ENCODE measurements around the gene SH3BP2. TPM values are rescaled to one million over a fixed set of nuclear protein-coding genes. Genes with fewer than 3 reads are reported as not detected.

SH3BP2 gene
- total RNA-seq, 1 donor, result 23.3 TPM

GRCh38 chr4:2823301-2823670 lies 30.4 kb downstream of the SH3BP2 start:
- H3K4me3 ChIP-seq (ENCODE audit: low read depth, low read length), result no peak overlapping the region
- TF ChIP-seq, protein P1, sequence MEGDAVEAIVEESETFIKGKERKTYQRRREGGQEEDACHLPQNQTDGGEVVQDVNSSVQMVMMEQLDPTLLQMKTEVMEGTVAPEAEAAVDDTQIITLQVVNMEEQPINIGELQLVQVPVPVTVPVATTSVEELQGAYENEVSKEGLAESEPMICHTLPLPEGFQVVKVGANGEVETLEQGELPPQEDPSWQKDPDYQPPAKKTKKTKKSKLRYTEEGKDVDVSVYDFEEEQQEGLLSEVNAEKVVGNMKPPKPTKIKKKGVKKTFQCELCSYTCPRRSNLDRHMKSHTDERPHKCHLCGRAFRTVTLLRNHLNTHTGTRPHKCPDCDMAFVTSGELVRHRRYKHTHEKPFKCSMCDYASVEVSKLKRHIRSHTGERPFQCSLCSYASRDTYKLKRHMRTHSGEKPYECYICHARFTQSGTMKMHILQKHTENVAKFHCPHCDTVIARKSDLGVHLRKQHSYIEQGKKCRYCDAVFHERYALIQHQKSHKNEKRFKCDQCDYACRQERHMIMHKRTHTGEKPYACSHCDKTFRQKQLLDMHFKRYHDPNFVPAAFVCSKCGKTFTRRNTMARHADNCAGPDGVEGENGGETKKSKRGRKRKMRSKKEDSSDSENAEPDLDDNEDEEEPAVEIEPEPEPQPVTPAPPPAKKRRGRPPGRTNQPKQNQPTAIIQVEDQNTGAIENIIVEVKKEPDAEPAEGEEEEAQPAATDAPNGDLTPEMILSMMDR (IDR thresholded peaks at IDR 0.05; ENCODE audit: insufficient read depth, low read depth, low read length), result no peak
- no peak for DNase-seq (ENCODE audit: low read depth)

DNA sequence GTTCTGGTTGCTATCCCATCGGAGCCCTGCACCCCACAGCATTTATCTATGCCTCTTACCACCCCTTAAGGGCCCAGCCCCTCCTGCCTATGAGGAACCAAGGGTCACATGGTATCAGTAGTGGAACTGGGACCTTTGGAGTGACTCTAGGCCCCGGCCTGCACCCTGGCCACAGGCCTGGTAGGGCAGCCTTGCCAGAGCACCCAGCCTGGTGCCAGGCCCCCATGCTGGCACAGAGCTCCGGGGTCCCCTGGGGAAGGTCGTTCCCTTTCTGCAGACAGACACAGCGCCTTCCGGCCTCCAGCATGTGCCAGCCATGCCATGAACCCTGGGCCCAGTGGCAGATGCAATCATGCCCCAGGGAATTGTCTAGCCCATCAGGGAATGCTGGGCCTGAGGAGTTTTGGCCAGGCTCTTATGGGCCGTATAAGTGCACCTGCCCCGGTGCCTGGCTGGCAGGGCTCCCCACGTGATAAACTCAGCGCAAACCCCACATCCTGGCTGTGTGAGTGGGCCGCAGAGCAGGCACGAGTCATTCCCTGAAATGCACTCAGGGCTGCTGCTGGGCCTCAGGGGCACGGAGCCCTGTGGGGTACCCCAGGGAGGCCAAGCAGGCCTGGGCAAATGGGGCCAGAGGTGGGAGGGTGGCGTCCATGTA lies 30.9 kb downstream of the SH3BP2 start:
- no peak overlapping the region for H3K4me3 ChIP-seq (ENCODE audit: low read depth, low read length)
- TF ChIP-seq, protein P1 (IDR thresholded peaks at IDR 0.05; ENCODE audit: insufficient read depth, low read depth, low read length), result no peak
- DNase-seq (ENCODE audit: low read depth), result no peak

DNA sequence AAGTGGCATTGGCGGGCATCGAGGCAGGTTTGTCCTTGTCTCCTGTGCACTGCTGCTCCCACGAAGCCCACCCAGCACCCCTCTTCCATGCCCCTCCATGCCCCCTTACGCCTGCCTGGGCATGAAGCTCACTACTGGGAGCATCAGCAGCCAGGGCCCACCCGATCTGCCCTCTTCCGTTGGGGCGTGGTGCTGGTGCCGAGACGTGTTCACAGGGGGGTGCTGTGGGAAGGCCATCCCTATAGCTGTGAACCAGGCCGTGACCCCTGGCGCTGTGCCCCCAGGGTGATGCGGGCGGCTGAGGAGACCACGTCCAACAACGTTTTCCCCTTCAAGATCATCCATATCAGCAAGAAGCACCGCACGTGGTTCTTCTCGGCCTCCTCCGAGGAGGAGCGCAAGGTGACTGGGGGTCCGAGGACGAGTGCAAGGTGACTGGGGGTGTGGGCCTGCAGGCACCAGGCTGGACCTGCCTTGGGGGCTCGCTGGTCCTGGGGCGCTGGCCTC lies 31.5 kb downstream of the SH3BP2 start:
- DNase-seq (ENCODE audit: low read depth), result no peak
- no peak overlapping the region for H3K4me3 ChIP-seq (ENCODE audit: low read depth, low read length)
- TF ChIP-seq, protein P1 (IDR thresholded peaks at IDR 0.05; ENCODE audit: insufficient read depth, low read depth, low read length), result no peak

GRCh38 chr4:2824836-2825381 lies 32.0 kb downstream of the SH3BP2 start:
- DNase-seq (ENCODE audit: low read depth), result no peak
- TF ChIP-seq, protein P1 (IDR thresholded peaks at IDR 0.05; ENCODE audit: insufficient read depth, low read depth, low read length), result no peak
- no peak overlapping the region for H3K4me3 ChIP-seq (ENCODE audit: low read depth, low read length)

DNA sequence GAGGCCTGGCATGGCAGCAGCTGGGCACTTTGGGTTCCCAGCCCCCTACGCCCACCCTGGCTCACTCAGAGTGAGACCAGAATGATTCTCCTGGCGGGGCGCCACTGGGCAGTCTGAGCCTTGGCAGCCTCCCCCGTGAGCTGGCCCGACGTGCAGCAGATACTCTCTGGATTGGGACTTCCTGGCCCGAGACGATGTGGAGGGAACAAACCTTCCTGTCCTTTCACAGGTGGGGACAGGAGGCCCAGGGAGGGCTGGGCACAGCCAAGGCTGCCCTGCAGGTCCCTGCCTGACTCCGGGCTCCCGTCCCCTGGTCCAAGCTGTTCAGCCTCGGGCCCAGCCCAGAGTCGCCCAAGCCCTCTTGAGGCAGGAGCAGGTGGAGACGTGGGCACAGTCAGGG lies 32.9 kb downstream of the SH3BP2 start:
- TF ChIP-seq, protein P1 (IDR thresholded peaks at IDR 0.05; ENCODE audit: insufficient read depth, low read depth, low read length), result no peak

DNA sequence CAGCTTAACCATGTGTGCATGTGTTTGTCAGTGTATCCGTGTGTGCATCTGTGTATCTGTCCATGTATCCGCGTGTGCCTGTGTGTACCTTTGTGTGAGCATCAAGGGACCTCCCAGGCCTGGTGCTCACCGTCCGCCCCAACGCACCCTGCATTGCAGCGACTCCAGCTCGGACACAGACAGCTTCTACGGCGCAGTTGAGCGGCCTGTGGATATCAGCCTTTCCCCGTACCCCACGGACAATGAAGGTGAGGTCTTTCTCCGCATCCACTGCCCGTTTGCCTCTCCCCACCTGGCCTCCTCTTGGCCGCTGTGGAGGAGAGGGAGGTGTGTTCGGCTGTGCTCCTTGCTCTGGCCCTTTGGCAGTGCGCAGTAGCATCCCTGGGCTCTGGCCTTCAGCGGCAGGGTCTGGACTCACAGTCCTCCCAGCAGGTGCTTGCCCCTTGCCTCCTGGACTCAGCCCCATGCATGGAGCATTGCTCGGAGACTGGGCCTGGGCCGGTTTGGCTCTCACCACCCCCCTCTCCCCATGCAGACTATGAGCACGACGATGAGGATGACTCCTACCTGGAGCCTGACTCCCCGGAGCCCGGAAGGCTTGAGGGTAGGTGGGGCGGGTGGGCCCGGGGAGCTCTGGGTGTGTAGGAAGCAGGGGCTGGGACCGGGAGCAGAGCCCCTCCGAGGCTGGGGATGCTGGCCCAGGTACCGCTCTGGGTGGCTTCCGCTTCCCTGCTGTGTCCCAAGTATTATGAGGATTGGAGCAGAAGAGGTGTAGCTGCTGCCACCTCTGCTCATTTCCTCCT lies 34.4 kb downstream of the SH3BP2 start:
- TF ChIP-seq, protein P1 (IDR thresholded peaks at IDR 0.05; ENCODE audit: insufficient read depth, low read depth, low read length), result no peak
- no peak for DNase-seq (ENCODE audit: low read depth)
- no peak overlapping the region for H3K4me3 ChIP-seq (ENCODE audit: low read depth, low read length)

More for the DNA sequence above, 32.9 kb downstream of the SH3BP2 start:
- no peak for DNase-seq (ENCODE audit: low read depth)
- H3K4me3 ChIP-seq (ENCODE audit: low read depth, low read length), result no peak overlapping the region

Measured in fibroblast of villous mesenchyme (primary cell).